ENCODE data around the gene LRRC19. TPM values are rescaled to one million over a fixed set of nuclear protein-coding genes. Genes with fewer than 3 reads are reported as not detected.

Gene LRRC19
- total RNA-seq, 1 experiment from 2014 or later, result not detected

GRCh38 chr9:26946753-26947727 lies 58.4 kb downstream of the LRRC19 start, which contains the start of gene PLAA (continued):
- no peak; the same call in 1 of the 2 replicates for TF ChIP-seq FOSL1 (IDR thresholded peaks at IDR 0.05; ENCODE audit: low read depth)
- TF ChIP-seq REST (IDR thresholded peaks at IDR 0.05; ENCODE audit: low read depth), result no peak
- TF ChIP-seq CTCF (IDR thresholded peaks at IDR 0.05 in 2 of 3, conservative IDR thresholded peaks at IDR 0.05 in 1 of 3; ENCODE audit: borderline replicate concordance in 1 of 3, insufficient read depth in 1 of 3, low read depth in 2 of 3, low read length in 2 of 3), result peak in 1 of 3 experiments; percentile 11; a peak in 1 of 6 replicates
- TF ChIP-seq SRF (IDR thresholded peaks at IDR 0.05; ENCODE audit: low read depth), result peak; percentile 94
- TF ChIP-seq CEBPB (IDR thresholded peaks at IDR 0.05; ENCODE audit: low read depth), result no peak
- TF ChIP-seq ZBTB33 (IDR thresholded peaks at IDR 0.05; ENCODE audit: extremely low read depth, insufficient replicate concordance, low read length), result no peak
- peak; percentile 49 for TF ChIP-seq POLR2A (IDR thresholded peaks at IDR 0.05; ENCODE audit: borderline replicate concordance, extremely low read depth, insufficient read depth, insufficient read length)

Measured in HCT116 (cell line).